Tibial nerve (tissue), 4 donors: ENCODE data around the gene NISCH. TPM values are rescaled to one million over a fixed set of nuclear protein-coding genes. Genes with fewer than 3 reads are reported as not detected.

ENCODE experiments used
- DNase-seq, 2 donors: peaks; one replicate each; pipeline ENCODE4 v3.0.0-alpha.2; 2019; ENCODE audit warnings: low spot score in 2 of 2
- H3K27ac ChIP-seq, 4 donors: fragments of 200-600 bp; sonication (generic) in 3 of 4; one replicate each; pipeline ENCODE4 v1.5.1; 2017 to 2019; ENCODE audit warnings: mild to moderate bottlenecking in 1 of 4
- H3K27me3 ChIP-seq, 2 donors: fragments of 200-600 bp; sonication (generic) in 1 of 2; one replicate each; pipeline versions ENCODE4 v1.5.1 to v1.6.0; 2017 to 2019
- H3K36me3 ChIP-seq, 3 donors: fragments of 200-600 bp; sonication (generic); one replicate each; pipeline ENCODE4 v1.5.1; 2018 to 2019
- H3K4me1 ChIP-seq, 4 donors: fragments of 200-600 bp; sonication (generic) in 3 of 4; one replicate each; pipeline ENCODE4 v1.5.1; 2017 to 2019
- H3K4me3 ChIP-seq, 4 donors: fragments of 200-600 bp; sonication (generic) in 3 of 4; one replicate each; pipeline ENCODE4 v1.5.1; 2017 to 2019; ENCODE audit warnings: mild to moderate bottlenecking in 1 of 4, moderate library complexity in 1 of 4
- H3K9me3 ChIP-seq, 4 donors: fragments of 200-600 bp; sonication (generic) in 3 of 4; one replicate each; pipeline ENCODE4 v1.5.1; 2017 to 2019
- CTCF ChIP-seq, 5 experiments: fragments of 200-600 bp in 3 of 5; fragments of 450-650 bp in 2 of 5; sonication (generic) in 3 of 5; IDR thresholded peaks; one replicate each; pipeline ENCODE4 v1.5.1; 2016 to 2019; ENCODE audit warnings: antibody characterized with exemption in 5 of 5, mild to moderate bottlenecking in 3 of 5, moderate library complexity in 2 of 5
- EP300 ChIP-seq, 2 donors: sonication (generic); formaldehyde crosslinking; IDR thresholded peaks; one replicate each; pipeline ENCODE4 v1.6.1; 2017; ENCODE audit warnings: antibody characterized with exemption in 2 of 2, mild to moderate bottlenecking in 1 of 2
- POLR2A ChIP-seq, 2 donors: fragments of 450-650 bp; IDR thresholded peaks; one replicate each; pipeline ENCODE4 v1.6.1; 2017; ENCODE audit warnings: antibody characterized with exemption in 2 of 2, mild to moderate bottlenecking in 2 of 2, moderate library complexity in 2 of 2
- WGBS, 2 donors: methylation state at CpG; one replicate each; pipeline ENCODE4 v1.1.5; 2018; 5-methylcytosine and 5-hydroxymethylcytosine counted together
- total RNA-seq, 4 donors: library from RNA; depleted of rRNA; stranded (reverse); fragments of >200 nt; gene quantifications; one replicate each; pipeline ENCODE4 v1.1.0, GENCODE V29; 2016

The NISCH gene
- total RNA-seq: 100 to 1,000 TPM; 192 to 305 (median 232) TPM

GRCh38 chr3:52455283-52456168 is at the start of gene NISCH:
Gene NISCH (plus strand): TSS chr3:52455604. CDS start chr3:52455642, 38 bp downstream.
- Histone ChIP-seq H3K4me3 (peak within 1 kb of the TSS; percentile 57 to 98 (median 96)), H3K4me1 (peaks cover 0 to 39% (median 13%) of the 10 kb centered on the region in 4 donors), H3K27me3 (no peaks in the 10 kb centered on the region), H3K9me3 (no peaks in the 10 kb centered on the region), H3K36me3 (peaks cover 0 to 32% (median 0%) of the 10 kb centered on the region in 3 donors), H3K27ac (peak within 1 kb of the TSS; percentile 82 to 98 (median 96))
- 0 to 1% methylated on average over 30 to 55 of the region's 86 CpGs for whole genome bisulfite sequencing, 2 donors
- no peak for TF ChIP-seq CTCF (IDR thresholded peaks at IDR 0.05)
- TF ChIP-seq EP300 (IDR thresholded peaks at IDR 0.05): peak; percentile 39 to 86
- TF ChIP-seq POLR2A (IDR thresholded peaks at IDR 0.05): peak in 1 of 2 donors; percentile 48
- peak; percentile 89 to 92 for DNase-seq

- DNase-seq: no peak
- H3K9me3 ChIP-seq: no peaks in the 10 kb centered on the region
- peaks cover 0 to 74% (median 36%) of the 10 kb centered on the region in 3 donors for H3K36me3 ChIP-seq
- TF ChIP-seq POLR2A (IDR thresholded peaks at IDR 0.05) (no peak), EP300 (IDR thresholded peaks at IDR 0.05) (no peak), CTCF (IDR thresholded peaks at IDR 0.05) (no peak)
- no peaks in the 10 kb centered on the region for H3K27me3 ChIP-seq
- WGBS, 2 donors: 91 to 92% methylated on average over 10 to 11 of the region's 11 CpGs
- peaks cover 0 to 40% (median 20%) of the 10 kb centered on the region in 4 donors for H3K4me1 ChIP-seq
- H3K27ac ChIP-seq: no peak overlapping the region
- no peak overlapping the region for H3K4me3 ChIP-seq
These were observed 49.2 kb upstream of the NISCH start for GRCh38 chr3:52406231-52406661.

DNA sequence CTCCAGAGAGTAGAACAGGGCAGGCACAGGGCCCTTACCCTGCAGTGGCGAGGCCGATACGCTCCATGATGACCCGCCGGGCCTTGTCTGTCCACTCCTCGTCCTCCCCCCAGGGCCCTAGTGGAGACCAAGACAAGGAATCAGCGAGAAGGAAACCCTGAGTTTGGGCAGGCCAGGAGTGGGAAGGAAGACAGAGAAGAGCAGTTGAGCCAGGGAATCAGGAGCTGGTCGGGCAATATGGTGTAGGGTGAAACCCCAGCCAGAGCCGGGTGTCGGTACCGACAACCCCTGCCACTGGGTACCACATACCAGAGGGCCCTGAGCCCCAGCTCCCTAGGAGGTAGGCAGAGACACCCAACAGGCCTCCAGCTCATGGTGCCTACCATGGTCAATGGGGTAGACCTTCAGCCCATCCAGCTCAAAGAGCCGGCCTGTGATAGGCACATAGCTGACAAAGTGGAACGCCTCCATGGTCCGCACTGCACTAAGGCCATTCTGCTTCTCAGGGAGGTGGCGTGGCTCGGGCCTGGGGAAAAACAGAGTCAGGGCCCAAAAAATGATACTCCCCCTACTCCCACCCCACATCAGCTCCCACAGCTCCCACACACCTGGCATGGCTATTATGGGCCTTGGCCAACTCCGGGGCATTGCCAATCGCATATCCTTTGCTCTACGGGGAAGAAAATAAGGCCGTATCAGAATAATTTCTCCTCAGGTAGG is 48.5 kb upstream of the NISCH start:
- Histone ChIP-seq H3K27me3 (no peaks in the 10 kb centered on the region), H3K4me3 (no peak overlapping the region), H3K36me3 (peaks cover 0 to 67% (median 36%) of the 10 kb centered on the region in 3 donors), H3K27ac (no peak overlapping the region), H3K9me3 (no peaks in the 10 kb centered on the region), H3K4me1 (peaks cover 0 to 47% (median 27%) of the 10 kb centered on the region in 4 donors)
- 94% methylated on average over 20 of the region's 20 CpGs for WGBS, 2 donors
- TF ChIP-seq EP300 (IDR thresholded peaks at IDR 0.05): no peak
- TF ChIP-seq POLR2A (IDR thresholded peaks at IDR 0.05): no peak
- TF ChIP-seq CTCF (IDR thresholded peaks at IDR 0.05): no peak
- no peak for DNase-seq

GRCh38 chr3:52407779-52408178 is 47.6 kb upstream of the NISCH start:
- Histone ChIP-seq H3K27ac (no peak overlapping the region), H3K4me3 (no peak overlapping the region), H3K4me1 (peaks cover 0 to 55% (median 34%) of the 10 kb centered on the region in 4 donors), H3K27me3 (no peaks in the 10 kb centered on the region), H3K9me3 (no peaks in the 10 kb centered on the region), H3K36me3 (peaks cover 0 to 59% (median 35%) of the 10 kb centered on the region in 3 donors)
- TF ChIP-seq POLR2A (IDR thresholded peaks at IDR 0.05) (no peak), CTCF (IDR thresholded peaks at IDR 0.05) (no peak), EP300 (IDR thresholded peaks at IDR 0.05) (no peak)
- DNase-seq: no peak
- WGBS, 2 donors: 87 to 94% methylated on average over 2 to 3 of the region's 3 CpGs
